Measurements from ENCODE around the gene TANC1.

GRCh38 chr2:158926478-158926948 is 41.9 kb upstream of the TANC1 start:
- no peak for TF ChIP-seq EZH2 (IDR thresholded peaks at IDR 0.05; ENCODE audit: borderline replicate concordance, insufficient read depth, low read length, poor library complexity, severe bottlenecking)
- TF ChIP-seq CTCF (IDR thresholded peaks at IDR 0.05; ENCODE audit: poor library complexity, severe bottlenecking), result no peak
- no peak for TF ChIP-seq POLR2AphosphoS5 (IDR thresholded peaks at IDR 0.05)
- TF ChIP-seq REST (IDR thresholded peaks at IDR 0.05; ENCODE audit: borderline replicate concordance), result no peak
- no peak for TF ChIP-seq SMC3 (conservative IDR thresholded peaks at IDR 0.05; ENCODE audit: poor library complexity)
- no peak for TF ChIP-seq EP300 (conservative IDR thresholded peaks at IDR 0.05; ENCODE audit: poor library complexity, severe bottlenecking)
- no peak for TF ChIP-seq TAF1 (IDR thresholded peaks at IDR 0.05; ENCODE audit: low read depth)
- no peak for TF ChIP-seq RAD21 (conservative IDR thresholded peaks at IDR 0.05)
- TF ChIP-seq MXI1 (conservative IDR thresholded peaks at IDR 0.05; ENCODE audit: poor library complexity, severe bottlenecking), result no peak

Data from neural cell (in vitro differentiated cells).